ENCODE measurements around the gene CES3. TPM values are rescaled to one million over a fixed set of nuclear protein-coding genes. Genes with fewer than 3 reads are reported as not detected.

The CES3 gene
- total and polyA plus RNA-seq, 9 of the 15 experiments (the other 6 are each of a cell fraction or from before 2014, with no cell fraction given), result 0.06 to 2.2 (median 0.68) TPM

GRCh38 chr16:67022531-67023214 lies 61.6 kb downstream of the CES3 start (continued):
- no peak for TF ChIP-seq ZNF318 (IDR thresholded peaks at IDR 0.05; ENCODE audit: borderline replicate concordance in 1 of 2, low read depth in 1 of 2)
- TF ChIP-seq, protein P1, sequence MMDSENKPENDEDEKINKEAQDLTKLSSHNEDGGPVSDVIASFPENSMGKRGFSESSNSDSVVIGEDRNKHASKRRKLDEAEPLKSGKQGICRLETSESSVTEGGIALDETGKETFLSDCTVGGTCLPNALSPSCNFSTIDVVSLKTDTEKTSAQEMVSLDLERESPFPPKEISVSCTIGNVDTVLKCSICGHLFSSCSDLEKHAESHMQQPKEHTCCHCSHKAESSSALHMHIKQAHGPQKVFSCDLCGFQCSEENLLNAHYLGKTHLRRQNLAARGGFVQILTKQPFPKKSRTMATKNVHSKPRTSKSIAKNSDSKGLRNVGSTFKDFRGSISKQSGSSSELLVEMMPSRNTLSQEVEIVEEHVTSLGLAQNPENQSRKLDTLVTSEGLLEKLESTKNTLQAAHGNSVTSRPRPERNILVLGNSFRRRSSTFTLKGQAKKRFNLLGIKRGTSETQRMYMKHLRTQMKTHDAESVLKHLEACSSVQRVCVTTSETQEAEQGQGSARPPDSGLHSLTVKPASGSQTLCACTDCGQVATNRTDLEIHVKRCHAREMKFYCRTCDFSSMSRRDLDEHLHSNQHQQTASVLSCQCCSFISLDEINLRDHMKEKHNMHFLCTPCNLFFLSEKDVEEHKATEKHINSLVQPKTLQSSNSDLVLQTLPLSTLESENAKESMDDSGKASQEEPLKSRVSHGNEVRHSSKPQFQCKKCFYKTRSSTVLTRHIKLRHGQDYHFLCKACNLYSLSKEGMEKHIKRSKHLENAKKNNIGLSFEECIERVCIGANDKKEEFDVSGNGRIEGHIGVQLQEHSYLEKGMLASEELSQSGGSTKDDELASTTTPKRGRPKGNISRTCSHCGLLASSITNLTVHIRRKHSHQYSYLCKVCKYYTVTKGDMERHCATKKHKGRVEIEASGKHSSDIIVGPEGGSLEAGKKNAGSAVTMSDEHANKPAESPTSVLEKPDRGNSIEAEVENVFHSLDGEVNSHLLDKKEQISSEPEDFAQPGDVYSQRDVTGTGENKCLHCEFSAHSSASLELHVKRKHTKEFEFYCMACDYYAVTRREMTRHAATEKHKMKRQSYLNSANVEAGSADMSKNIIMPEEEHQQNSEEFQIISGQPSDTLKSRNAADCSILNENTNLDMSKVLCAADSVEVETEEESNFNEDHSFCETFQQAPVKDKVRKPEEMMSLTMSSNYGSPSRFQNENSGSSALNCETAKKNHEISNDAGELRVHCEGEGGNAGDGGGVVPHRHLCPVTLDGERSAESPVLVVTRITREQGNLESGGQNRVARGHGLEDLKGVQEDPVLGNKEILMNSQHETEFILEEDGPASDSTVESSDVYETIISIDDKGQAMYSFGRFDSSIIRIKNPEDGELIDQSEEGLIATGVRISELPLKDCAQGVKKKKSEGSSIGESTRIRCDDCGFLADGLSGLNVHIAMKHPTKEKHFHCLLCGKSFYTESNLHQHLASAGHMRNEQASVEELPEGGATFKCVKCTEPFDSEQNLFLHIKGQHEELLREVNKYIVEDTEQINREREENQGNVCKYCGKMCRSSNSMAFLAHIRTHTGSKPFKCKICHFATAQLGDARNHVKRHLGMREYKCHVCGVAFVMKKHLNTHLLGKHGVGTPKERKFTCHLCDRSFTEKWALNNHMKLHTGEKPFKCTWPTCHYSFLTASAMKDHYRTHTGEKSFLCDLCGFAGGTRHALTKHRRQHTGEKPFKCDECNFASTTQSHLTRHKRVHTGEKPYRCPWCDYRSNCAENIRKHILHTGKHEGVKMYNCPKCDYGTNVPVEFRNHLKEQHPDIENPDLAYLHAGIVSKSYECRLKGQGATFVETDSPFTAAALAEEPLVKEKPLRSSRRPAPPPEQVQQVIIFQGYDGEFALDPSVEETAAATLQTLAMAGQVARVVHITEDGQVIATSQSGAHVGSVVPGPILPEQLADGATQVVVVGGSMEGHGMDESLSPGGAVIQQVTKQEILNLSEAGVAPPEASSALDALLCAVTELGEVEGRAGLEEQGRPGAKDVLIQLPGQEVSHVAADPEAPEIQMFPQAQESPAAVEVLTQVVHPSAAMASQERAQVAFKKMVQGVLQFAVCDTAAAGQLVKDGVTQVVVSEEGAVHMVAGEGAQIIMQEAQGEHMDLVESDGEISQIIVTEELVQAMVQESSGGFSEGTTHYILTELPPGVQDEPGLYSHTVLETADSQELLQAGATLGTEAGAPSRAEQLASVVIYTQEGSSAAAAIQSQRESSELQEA (IDR thresholded peaks at IDR 0.05; ENCODE audit: low read depth), result no peak
- TF ChIP-seq MAZ (CRISPR knock-in tag; conservative IDR thresholded peaks at IDR 0.05 in 1 of 2, IDR thresholded peaks at IDR 0.05 in 1 of 2), result no peak
- TF ChIP-seq, protein P2, sequence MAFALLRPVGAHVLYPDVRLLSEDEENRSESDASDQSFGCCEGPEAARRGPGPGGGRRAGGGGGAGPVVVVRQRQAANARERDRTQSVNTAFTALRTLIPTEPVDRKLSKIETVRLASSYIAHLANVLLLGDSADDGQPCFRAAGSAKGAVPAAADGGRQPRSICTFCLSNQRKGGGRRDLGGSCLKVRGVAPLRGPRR (CRISPR knock-in tag; IDR thresholded peaks at IDR 0.05), result no peak
- no peak for TF ChIP-seq NRF1 (conservative IDR thresholded peaks at IDR 0.05 in 1 of 2, IDR thresholded peaks at IDR 0.05 in 1 of 2)
- TF ChIP-seq ZNF57 (CRISPR knock-in tag; IDR thresholded peaks at IDR 0.05), result no peak
- TF ChIP-seq ZFP30 (CRISPR knock-in tag; IDR thresholded peaks at IDR 0.05; ENCODE audit: borderline replicate concordance), result no peak

Measured in K562 (cell line).